Measurements from ENCODE around the gene FABP7.

DNA sequence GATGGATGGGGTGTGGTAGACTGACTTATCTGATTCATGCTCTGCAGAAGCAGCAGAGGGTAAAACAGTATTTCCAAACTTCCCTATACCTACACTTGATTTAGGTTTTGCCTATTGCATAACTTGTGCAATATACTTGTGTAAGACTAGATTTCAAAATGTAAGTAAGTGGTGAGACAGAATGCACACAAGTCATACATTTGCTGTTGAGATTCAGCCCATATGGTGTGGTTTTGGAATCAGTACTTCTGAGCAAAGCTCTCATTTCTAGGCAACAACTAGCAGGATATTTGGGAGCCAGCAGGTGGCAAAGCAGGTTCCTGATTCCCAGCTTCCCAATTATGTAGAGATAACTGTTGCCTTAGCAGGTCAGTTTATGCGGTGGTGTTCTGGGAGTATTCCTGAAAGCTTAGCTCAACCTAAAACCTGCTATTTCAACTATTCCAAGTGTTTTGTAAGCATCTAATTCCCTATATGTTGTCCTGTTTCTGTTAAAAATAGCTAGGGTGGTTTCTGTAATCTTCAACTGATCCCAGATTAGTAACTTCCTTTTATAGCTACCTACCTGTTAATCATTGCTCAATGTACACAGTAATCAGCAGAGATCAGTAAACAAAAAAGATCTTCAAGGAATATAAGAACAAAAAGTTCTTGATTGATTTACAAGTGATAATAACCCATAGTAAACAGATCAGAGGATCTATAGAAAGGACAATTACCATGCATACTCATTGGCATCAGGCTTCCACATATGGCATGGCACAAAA lies 8.5 kb upstream of the FABP7 start:
- TF ChIP-seq, protein P1, sequence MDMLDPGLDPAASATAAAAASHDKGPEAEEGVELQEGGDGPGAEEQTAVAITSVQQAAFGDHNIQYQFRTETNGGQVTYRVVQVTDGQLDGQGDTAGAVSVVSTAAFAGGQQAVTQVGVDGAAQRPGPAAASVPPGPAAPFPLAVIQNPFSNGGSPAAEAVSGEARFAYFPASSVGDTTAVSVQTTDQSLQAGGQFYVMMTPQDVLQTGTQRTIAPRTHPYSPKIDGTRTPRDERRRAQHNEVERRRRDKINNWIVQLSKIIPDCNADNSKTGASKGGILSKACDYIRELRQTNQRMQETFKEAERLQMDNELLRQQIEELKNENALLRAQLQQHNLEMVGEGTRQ (IDR thresholded peaks at IDR 0.05), result no peak
- TF ChIP-seq, protein P2, sequence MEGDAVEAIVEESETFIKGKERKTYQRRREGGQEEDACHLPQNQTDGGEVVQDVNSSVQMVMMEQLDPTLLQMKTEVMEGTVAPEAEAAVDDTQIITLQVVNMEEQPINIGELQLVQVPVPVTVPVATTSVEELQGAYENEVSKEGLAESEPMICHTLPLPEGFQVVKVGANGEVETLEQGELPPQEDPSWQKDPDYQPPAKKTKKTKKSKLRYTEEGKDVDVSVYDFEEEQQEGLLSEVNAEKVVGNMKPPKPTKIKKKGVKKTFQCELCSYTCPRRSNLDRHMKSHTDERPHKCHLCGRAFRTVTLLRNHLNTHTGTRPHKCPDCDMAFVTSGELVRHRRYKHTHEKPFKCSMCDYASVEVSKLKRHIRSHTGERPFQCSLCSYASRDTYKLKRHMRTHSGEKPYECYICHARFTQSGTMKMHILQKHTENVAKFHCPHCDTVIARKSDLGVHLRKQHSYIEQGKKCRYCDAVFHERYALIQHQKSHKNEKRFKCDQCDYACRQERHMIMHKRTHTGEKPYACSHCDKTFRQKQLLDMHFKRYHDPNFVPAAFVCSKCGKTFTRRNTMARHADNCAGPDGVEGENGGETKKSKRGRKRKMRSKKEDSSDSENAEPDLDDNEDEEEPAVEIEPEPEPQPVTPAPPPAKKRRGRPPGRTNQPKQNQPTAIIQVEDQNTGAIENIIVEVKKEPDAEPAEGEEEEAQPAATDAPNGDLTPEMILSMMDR (IDR thresholded peaks at IDR 0.05), result no peak
- TF ChIP-seq CBX8 (IDR thresholded peaks at IDR 0.05) (no peak), KDM1A (IDR thresholded peaks at IDR 0.05; ENCODE audit: low read depth) (no peak), CEBPB (IDR thresholded peaks at IDR 0.05) (no peak), EP300 (IDR thresholded peaks at IDR 0.05) (no peak)
- TF ChIP-seq, protein P3, sequence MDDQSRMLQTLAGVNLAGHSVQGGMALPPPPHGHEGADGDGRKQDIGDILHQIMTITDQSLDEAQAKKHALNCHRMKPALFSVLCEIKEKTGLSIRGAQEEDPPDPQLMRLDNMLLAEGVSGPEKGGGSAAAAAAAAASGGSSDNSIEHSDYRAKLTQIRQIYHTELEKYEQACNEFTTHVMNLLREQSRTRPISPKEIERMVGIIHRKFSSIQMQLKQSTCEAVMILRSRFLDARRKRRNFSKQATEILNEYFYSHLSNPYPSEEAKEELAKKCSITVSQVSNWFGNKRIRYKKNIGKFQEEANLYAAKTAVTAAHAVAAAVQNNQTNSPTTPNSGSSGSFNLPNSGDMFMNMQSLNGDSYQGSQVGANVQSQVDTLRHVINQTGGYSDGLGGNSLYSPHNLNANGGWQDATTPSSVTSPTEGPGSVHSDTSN (IDR thresholded peaks at IDR 0.05), result no peak
- TF ChIP-seq, protein P4, sequence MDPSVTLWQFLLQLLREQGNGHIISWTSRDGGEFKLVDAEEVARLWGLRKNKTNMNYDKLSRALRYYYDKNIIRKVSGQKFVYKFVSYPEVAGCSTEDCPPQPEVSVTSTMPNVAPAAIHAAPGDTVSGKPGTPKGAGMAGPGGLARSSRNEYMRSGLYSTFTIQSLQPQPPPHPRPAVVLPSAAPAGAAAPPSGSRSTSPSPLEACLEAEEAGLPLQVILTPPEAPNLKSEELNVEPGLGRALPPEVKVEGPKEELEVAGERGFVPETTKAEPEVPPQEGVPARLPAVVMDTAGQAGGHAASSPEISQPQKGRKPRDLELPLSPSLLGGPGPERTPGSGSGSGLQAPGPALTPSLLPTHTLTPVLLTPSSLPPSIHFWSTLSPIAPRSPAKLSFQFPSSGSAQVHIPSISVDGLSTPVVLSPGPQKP (IDR thresholded peaks at IDR 0.05; ENCODE audit: low read depth, low read length), result no peak
- TF ChIP-seq, protein P5, sequence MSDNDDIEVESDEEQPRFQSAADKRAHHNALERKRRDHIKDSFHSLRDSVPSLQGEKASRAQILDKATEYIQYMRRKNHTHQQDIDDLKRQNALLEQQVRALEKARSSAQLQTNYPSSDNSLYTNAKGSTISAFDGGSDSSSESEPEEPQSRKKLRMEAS (IDR thresholded peaks at IDR 0.05), result no peak

Data from A549 (cell line).